ENCODE results near the gene ZNF804B. TPM values are rescaled to one million over a fixed set of nuclear protein-coding genes. Genes with fewer than 3 reads are reported as not detected.

Gene ZNF804B
- total RNA-seq, 1 experiment from 2014 or later: not detected

- in situ Hi-C loops (cut with HindIII; ENCODE audit: low pct_unique_long_range_greater_than_20kb, low sequenced_read_pairs): no loop called here
Measured at GRCh38 chr7:89316584-89317251, 557.2 kb downstream of the ZNF804B start.

GRCh38 chr7:89332026-89332425 lies 572.5 kb downstream of the ZNF804B start:
- in situ Hi-C loops (cut with HindIII; ENCODE audit: low pct_unique_long_range_greater_than_20kb, low sequenced_read_pairs): no loop called here

More at GRCh38 chr7:89316584-89317251, 557.2 kb downstream of the ZNF804B start:
- DNase-seq (ENCODE audit: low read depth): no peak

GRCh38 chr7:89334797-89335196 lies 575.3 kb downstream of the ZNF804B start:
- no peak for DNase-seq (ENCODE audit: low read depth)
- in situ Hi-C loops (cut with HindIII; ENCODE audit: low pct_unique_long_range_greater_than_20kb, low sequenced_read_pairs): no loop called here

More at GRCh38 chr7:89332026-89332425, 572.5 kb downstream of the ZNF804B start:
- no peak for DNase-seq (ENCODE audit: low read depth)

GRCh38 chr7:89335490-89335889 lies 576.0 kb downstream of the ZNF804B start:
- DNase-seq (ENCODE audit: low read depth): no peak
- in situ Hi-C loops (cut with HindIII; ENCODE audit: low pct_unique_long_range_greater_than_20kb, low sequenced_read_pairs): no loop called here

- in situ Hi-C loops (cut with HindIII; ENCODE audit: low pct_unique_long_range_greater_than_20kb, low sequenced_read_pairs): no loop called here
- no peak for DNase-seq (ENCODE audit: low read depth)
Measured at GRCh38 chr7:89336121-89336520, 576.6 kb downstream of the ZNF804B start.

GRCh38 chr7:89339748-89340147 lies 580.2 kb downstream of the ZNF804B start:
- in situ Hi-C loops (cut with HindIII; ENCODE audit: low pct_unique_long_range_greater_than_20kb, low sequenced_read_pairs): no loop called here

GRCh38 chr7:89357121-89357520 lies 597.6 kb downstream of the ZNF804B start:
- no peak for DNase-seq (ENCODE audit: low read depth)
- in situ Hi-C loops (cut with HindIII; ENCODE audit: low pct_unique_long_range_greater_than_20kb, low sequenced_read_pairs): no loop called here

More at GRCh38 chr7:89339748-89340147, 580.2 kb downstream of the ZNF804B start:
- no peak for DNase-seq (ENCODE audit: low read depth)

GRCh38 chr7:89377219-89377618 lies 617.7 kb downstream of the ZNF804B start:
- DNase-seq (ENCODE audit: low read depth): no peak
- in situ Hi-C loops (cut with HindIII; ENCODE audit: low pct_unique_long_range_greater_than_20kb, low sequenced_read_pairs): no loop called here

GRCh38 chr7:89385411-89385810 lies 625.9 kb downstream of the ZNF804B start:
- in situ Hi-C loops (cut with HindIII; ENCODE audit: low pct_unique_long_range_greater_than_20kb, low sequenced_read_pairs): no loop called here
- no peak for DNase-seq (ENCODE audit: low read depth)

Other genes with a start within 250 kb of the ZNF804B start
- gene TEX47, start 36.0 kb downstream of the ZNF804B start, total RNA-seq (2014; rRNA removed; shearing (Covaris generic); ENCODE audit: low replicate concordance): not detected in 2 replicates